Hippocampal formation (tissue), 2 donors: ENCODE results near the gene LIM2.

Experiments used
- DNase-seq, 2 donors: peaks; one replicate each; lab custom pipeline; 2025; lab: John Stamatoyannopoulos, UW

Gene LIM2

GRCh38 chr19:51396175-51396574, 8.4 kb upstream of the LIM2 start:
- no peak for DNase-seq

GRCh38 chr19:51394050-51394836, 6.5 kb upstream of the LIM2 start:
- peak; percentile 85 to 92 for DNase-seq

- no peak for DNase-seq
Observed at GRCh38 chr19:51392701-51393100, 4.9 kb upstream of the LIM2 start.

- no peak for DNase-seq
Observed at GRCh38 chr19:51391073-51391611, 3.4 kb upstream of the LIM2 start.

- no peak for DNase-seq
Observed at GRCh38 chr19:51389143-51389542, 1.4 kb upstream of the LIM2 start.

GRCh38 chr19:51386882-51387520, 773 bp downstream of the LIM2 start:
- no peak for DNase-seq

- no peak for DNase-seq
Observed at GRCh38 chr19:51382004-51382403, 5.8 kb downstream of the LIM2 start.

GRCh38 chr19:51380379-51380778, 7.4 kb downstream of the LIM2 start:
- DNase-seq: no peak

- DNase-seq: no peak
Observed at GRCh38 chr19:51377422-51377821, 10.4 kb downstream of the LIM2 start.

- DNase-seq: no peak
Observed at GRCh38 chr19:51375504-51376221, 12.1 kb downstream of the LIM2 start.

GRCh38 chr19:51372649-51373504, 14.9 kb downstream of the LIM2 start, which contains the start of gene NKG7:
Gene NKG7, minus strand, starts transcription at chr19:51372654. Its CDS starts 119 bp downstream, at chr19:51372535.
- DNase-seq: no peak

GRCh38 chr19:51372021-51372648, 15.6 kb downstream of the LIM2 start:
- DNase-seq: no peak

- DNase-seq: no peak
Observed at GRCh38 chr19:51371186-51371690, 16.5 kb downstream of the LIM2 start.

- DNase-seq: no peak
Observed at GRCh38 chr19:51370230-51370629, 17.5 kb downstream of the LIM2 start.

- no peak for DNase-seq
Observed at GRCh38 chr19:51368366-51369282, 19.1 kb downstream of the LIM2 start, which contains the start of gene CLDND2. Gene CLDND2, minus strand, starts transcription at chr19:51369003. Its CDS starts 426 bp downstream, at chr19:51368577.

GRCh38 chr19:51367565-51368365, 20.0 kb downstream of the LIM2 start:
- DNase-seq: peak; percentile 97 to 99

- no peak for DNase-seq
Observed at GRCh38 chr19:51367255-51367564, 20.6 kb downstream of the LIM2 start.

GRCh38 chr19:51366389-51367254, 21.2 kb downstream of the LIM2 start:
- DNase-seq: peak; percentile 98
